ENCODE measurements around the gene MBD3. TPM values are rescaled to one million over a fixed set of nuclear protein-coding genes. Genes with fewer than 3 reads are reported as not detected.

The MBD3 gene
- total and polyA plus RNA-seq, 10 donors = 57.4 to 177 (median 75.6) TPM

DNA sequence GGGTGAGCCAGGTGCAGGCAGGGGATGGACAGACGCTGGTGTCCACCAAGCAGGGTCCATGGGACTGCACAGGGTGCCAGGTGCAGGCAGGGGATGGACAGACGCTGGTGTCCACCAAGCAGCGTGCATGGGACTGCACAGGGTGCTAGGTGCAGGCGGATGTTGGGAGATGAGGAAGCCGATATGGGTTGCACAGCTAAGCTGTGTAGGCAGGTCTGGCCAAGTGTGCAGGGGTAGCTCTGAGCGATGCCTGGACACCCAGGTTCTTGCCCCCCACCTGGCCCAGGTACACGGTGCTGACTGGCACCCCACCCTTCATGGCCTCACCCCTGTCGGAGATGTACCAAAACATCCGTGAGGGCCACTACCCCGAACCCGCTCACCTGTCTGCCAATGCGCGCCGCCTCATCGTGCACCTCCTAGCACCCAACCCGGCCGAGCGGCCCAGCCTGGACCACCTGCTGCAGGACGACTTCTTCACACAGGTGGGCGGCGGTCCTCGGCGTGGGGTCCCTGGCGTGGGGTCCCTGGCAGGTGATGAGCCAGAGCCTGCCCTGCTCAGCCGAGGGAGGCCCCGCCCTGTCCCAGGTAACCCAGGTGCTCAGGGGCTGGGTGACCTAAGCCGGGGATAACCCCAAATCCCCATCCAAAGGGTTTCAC lies 64.9 kb downstream of the MBD3 start:
- WGBS, 5 donors = 57 to 87% (median 85%) methylated on average over 8 to 27 of the region's 27 CpGs
- no peaks in the 10 kb centered on the region for H3K36me3 ChIP-seq
- H3K4me1 ChIP-seq = peaks cover 0 to 11% (median 3%) of the 10 kb centered on the region in 6 donors
- H3K9me3 ChIP-seq = no peaks in the 10 kb centered on the region
- DNase-seq = no peak
- H3K27me3 ChIP-seq (replicated peaks in 1 of 7) = peaks cover 0 to 99% (median 56%) of the 10 kb centered on the region in 7 donors
- TF ChIP-seq, protein P1, sequence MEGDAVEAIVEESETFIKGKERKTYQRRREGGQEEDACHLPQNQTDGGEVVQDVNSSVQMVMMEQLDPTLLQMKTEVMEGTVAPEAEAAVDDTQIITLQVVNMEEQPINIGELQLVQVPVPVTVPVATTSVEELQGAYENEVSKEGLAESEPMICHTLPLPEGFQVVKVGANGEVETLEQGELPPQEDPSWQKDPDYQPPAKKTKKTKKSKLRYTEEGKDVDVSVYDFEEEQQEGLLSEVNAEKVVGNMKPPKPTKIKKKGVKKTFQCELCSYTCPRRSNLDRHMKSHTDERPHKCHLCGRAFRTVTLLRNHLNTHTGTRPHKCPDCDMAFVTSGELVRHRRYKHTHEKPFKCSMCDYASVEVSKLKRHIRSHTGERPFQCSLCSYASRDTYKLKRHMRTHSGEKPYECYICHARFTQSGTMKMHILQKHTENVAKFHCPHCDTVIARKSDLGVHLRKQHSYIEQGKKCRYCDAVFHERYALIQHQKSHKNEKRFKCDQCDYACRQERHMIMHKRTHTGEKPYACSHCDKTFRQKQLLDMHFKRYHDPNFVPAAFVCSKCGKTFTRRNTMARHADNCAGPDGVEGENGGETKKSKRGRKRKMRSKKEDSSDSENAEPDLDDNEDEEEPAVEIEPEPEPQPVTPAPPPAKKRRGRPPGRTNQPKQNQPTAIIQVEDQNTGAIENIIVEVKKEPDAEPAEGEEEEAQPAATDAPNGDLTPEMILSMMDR (IDR thresholded peaks at IDR 0.05 in 8 of 11, conservative IDR thresholded peaks at IDR 0.05 in 3 of 11) = no peak
- TF ChIP-seq POLR2A (IDR thresholded peaks at IDR 0.05) (no peak), POLR2AphosphoS5 (IDR thresholded peaks at IDR 0.05) (no peak)
- no peak overlapping the region for H3K4me3 ChIP-seq
- intact Hi-C loops (cut with DNase I; ENCODE audit: low total_unique reads) = no loop called here
- H3K27ac ChIP-seq = no peak overlapping the region

DNA sequence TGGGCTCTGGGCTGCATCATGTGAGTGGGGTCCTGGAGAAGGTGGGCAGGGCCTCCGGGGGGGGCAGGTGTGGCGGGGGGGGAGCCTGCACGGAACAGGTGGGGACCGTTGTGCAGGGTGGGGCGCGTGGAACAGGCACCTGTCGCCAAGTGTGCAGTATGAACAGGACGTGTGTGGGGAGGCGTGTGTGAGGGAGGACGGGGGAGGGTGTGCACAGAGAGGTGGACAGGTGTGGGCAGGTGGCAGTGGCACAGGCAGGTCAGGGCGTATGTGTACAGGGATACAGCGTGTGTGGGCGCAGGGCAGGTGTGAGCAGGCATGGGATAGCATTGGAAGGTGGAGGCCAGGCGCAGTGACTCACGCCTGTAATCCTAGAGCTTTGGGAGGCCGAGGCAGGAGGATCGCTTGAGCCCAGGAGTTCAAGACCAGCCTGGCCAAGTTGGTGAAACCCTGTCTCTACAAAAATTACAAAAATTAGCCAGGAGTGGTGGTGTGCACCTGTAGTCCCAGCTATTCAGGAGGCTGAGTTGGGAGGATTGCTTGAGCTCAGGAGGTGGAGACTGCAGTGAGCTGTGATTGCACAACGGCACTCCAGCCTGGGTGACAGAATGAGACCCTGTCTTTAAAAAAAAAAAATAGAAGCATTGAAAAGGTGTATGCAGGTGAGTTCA lies 65.6 kb downstream of the MBD3 start:
- Histone ChIP-seq H3K9me3 (no peaks in the 10 kb centered on the region), H3K27ac (no peak overlapping the region), H3K27me3 (replicated peaks in 1 of 7) (peaks cover 0 to 99% (median 58%) of the 10 kb centered on the region in 7 donors), H3K36me3 (no peaks in the 10 kb centered on the region), H3K4me3 (no peak overlapping the region), H3K4me1 (peaks cover 0 to 11% (median 3%) of the 10 kb centered on the region in 6 donors)
- 77 to 85% (median 81%) methylated on average over 17 to 18 of the region's 18 CpGs for WGBS, 5 donors
- DNase-seq = no peak
- intact Hi-C loops (cut with DNase I; ENCODE audit: low total_unique reads) = no loop called here
- no peak for TF ChIP-seq POLR2AphosphoS5 (IDR thresholded peaks at IDR 0.05)
- no peak for TF ChIP-seq POLR2A (IDR thresholded peaks at IDR 0.05)
- TF ChIP-seq, protein P1 (IDR thresholded peaks at IDR 0.05 in 8 of 11, conservative IDR thresholded peaks at IDR 0.05 in 3 of 11) = no peak

DNA sequence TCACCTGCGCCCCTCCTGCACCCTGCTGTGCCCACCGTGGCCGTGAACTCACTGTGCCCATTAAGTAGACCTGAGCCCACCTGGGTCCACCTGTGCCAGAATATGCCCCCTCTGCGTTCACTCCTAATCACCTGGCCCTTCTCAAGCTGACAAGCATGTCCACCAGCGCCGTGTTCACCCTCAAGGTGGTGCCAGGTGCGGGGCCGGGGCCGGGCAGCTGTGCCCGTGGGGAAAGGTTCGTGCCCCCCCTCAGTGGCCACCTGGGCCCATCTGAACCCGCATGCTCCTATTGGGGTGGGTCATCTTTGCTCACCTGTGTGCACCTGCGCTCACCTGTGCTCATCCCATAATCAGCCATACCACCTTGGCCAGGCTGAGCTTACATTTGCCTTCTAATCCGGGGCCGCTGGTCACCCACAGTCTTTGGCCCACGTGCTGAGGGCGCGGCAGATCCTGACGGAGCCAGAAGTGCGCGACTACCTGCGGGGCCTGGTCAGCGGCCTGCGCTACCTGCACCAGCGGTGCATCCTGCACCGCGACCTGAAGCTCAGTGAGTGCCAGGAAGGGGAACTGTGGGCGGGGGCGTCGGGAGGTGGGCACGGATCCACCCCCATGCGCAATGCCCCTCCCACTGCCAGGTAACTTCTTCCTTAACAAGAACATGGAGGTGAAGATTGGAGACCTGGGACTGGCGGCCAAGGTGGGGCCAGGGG lies 66.4 kb downstream of the MBD3 start:
- no peak overlapping the region for H3K4me3 ChIP-seq
- WGBS, 5 donors = 79 to 83% (median 81%) methylated on average over 17 to 33 of the region's 33 CpGs
- no peak for DNase-seq
- TF ChIP-seq, protein P1 (IDR thresholded peaks at IDR 0.05 in 8 of 11, conservative IDR thresholded peaks at IDR 0.05 in 3 of 11) = no peak
- TF ChIP-seq POLR2AphosphoS5 (IDR thresholded peaks at IDR 0.05) = no peak
- no peak for TF ChIP-seq POLR2A (IDR thresholded peaks at IDR 0.05)
- no peaks in the 10 kb centered on the region for H3K9me3 ChIP-seq
- no peaks in the 10 kb centered on the region for H3K36me3 ChIP-seq
- intact Hi-C loops (cut with DNase I; ENCODE audit: low total_unique reads) = no loop called here
- peaks cover 0 to 11% (median 3%) of the 10 kb centered on the region in 6 donors for H3K4me1 ChIP-seq
- no peak overlapping the region for H3K27ac ChIP-seq
- peaks cover 0 to 99% (median 64%) of the 10 kb centered on the region in 7 donors for H3K27me3 ChIP-seq (replicated peaks in 1 of 7)

DNA sequence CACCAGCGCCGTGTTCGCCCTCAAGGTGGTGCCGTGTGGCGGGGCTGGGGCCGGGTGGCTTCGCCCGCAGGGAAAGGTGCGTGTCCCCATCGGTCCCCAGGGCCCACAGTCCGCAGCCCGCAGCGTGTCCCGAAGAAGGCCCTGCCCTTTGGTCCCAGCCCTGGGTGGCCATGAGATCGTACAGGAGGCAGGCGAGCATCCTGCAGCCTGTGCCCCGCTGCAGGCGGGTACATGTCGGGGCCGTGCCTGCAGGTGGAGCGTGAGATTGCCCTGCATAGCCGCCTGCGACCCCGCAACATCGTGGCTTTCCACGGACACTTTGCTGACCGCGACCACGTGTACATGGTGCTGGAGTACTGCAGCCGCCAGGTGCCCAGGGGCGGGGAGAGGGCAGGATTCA lies 67.3 kb downstream of the MBD3 start:
- intact Hi-C loops (cut with DNase I; ENCODE audit: low total_unique reads) = no loop called here
- no peaks in the 10 kb centered on the region for H3K36me3 ChIP-seq
- 63 to 72% (median 67%) methylated on average over 17 to 31 of the region's 31 CpGs for WGBS, 5 donors
- no peak for DNase-seq
- H3K27ac ChIP-seq = no peak overlapping the region
- no peak overlapping the region for H3K4me3 ChIP-seq
- peaks cover 0 to 11% (median 3%) of the 10 kb centered on the region in 6 donors for H3K4me1 ChIP-seq
- H3K27me3 ChIP-seq (replicated peaks in 1 of 7) = peaks cover 0 to 97% (median 67%) of the 10 kb centered on the region in 7 donors
- no peaks in the 10 kb centered on the region for H3K9me3 ChIP-seq
- no peak for TF ChIP-seq POLR2A (IDR thresholded peaks at IDR 0.05)
- no peak for TF ChIP-seq POLR2AphosphoS5 (IDR thresholded peaks at IDR 0.05)
- TF ChIP-seq, protein P1 (IDR thresholded peaks at IDR 0.05 in 8 of 11, conservative IDR thresholded peaks at IDR 0.05 in 3 of 11) = no peak

Data from spleen (tissue), 11 donors.